ENCODE measurements around the gene VMO1. TPM values are rescaled to one million over a fixed set of nuclear protein-coding genes. Genes with fewer than 3 reads are reported as not detected.

Gene VMO1
- total RNA-seq, 1 donor from 2014 or later: 0.75 TPM

- FAIRE-seq: no peak
- no peaks in the 10 kb centered on the region for H3K36me3 ChIP-seq (ENCODE audit: insufficient read depth, low read length)
- no peaks in the 10 kb centered on the region for H3K36me3 Mint-ChIP-seq (ENCODE audit: low read depth, unreplicated experiment)
- no peak for DNase-seq (ENCODE audit: low read depth)
- H3K27ac Mint-ChIP-seq (ENCODE audit: unreplicated experiment): no peak overlapping the region
- H2AFZ ChIP-seq (ENCODE audit: low read depth, low read length): no peak overlapping the region
- H3K4me3 ChIP-seq (ENCODE audit: insufficient read depth, low read depth, low read length): no peak overlapping the region
- H3K9me3 ChIP-seq (ENCODE audit: insufficient read depth, low read depth, low read length): no peaks in the 10 kb centered on the region
- H3K27ac ChIP-seq (ENCODE audit: low read depth, low read length): no peak overlapping the region
- H3K4me1 Mint-ChIP-seq (ENCODE audit: low read depth, unreplicated experiment): no peaks in the 10 kb centered on the region
- H3K4me2 ChIP-seq (ENCODE audit: low read length): no peak overlapping the region
- H4K20me1 ChIP-seq (ENCODE audit: insufficient read depth, low read length): no peaks in the 10 kb centered on the region
- H3K4me3 Mint-ChIP-seq (ENCODE audit: unreplicated experiment): no peak overlapping the region
- TF ChIP-seq CTCF (IDR thresholded peaks at IDR 0.05; ENCODE audit: insufficient read depth, low read depth, low read length) (no peak), EZH2 (IDR thresholded peaks at IDR 0.05; ENCODE audit: insufficient read depth, low read length) (no peak)
- H3K79me2 ChIP-seq (ENCODE audit: insufficient read depth, low read length): no peaks in the 10 kb centered on the region
- no peaks in the 10 kb centered on the region for H3K4me1 ChIP-seq (ENCODE audit: insufficient read depth, low read length)
- H3K27me3 ChIP-seq (ENCODE audit: insufficient read depth, low read length): peaks cover 27% of the 10 kb centered on the region
- no peak overlapping the region for H3K9ac ChIP-seq (ENCODE audit: low read length)
- H3K27me3 Mint-ChIP-seq (ENCODE audit: low read depth, unreplicated experiment): peaks cover 36% of the 10 kb centered on the region
- H3K9me3 Mint-ChIP-seq (ENCODE audit: unreplicated experiment): no peaks in the 10 kb centered on the region
Observed at GRCh38 chr17:4751932-4752331, 34.2 kb downstream of the VMO1 start.

GRCh38 chr17:4750606-4751005 is 35.6 kb downstream of the VMO1 start:
- H3K4me2 ChIP-seq (ENCODE audit: low read length): no peak overlapping the region
- H4K20me1 ChIP-seq (ENCODE audit: insufficient read depth, low read length): no peaks in the 10 kb centered on the region
- Mint-ChIP-seq H3K27me3 (ENCODE audit: low read depth, unreplicated experiment) (peaks cover 46% of the 10 kb centered on the region), H3K9me3 (ENCODE audit: unreplicated experiment) (peaks cover 2% of the 10 kb centered on the region), H3K27ac (ENCODE audit: unreplicated experiment) (no peak overlapping the region), H3K4me1 (ENCODE audit: low read depth, unreplicated experiment) (no peaks in the 10 kb centered on the region), H3K4me3 (ENCODE audit: unreplicated experiment) (no peak overlapping the region), H3K36me3 (ENCODE audit: low read depth, unreplicated experiment) (no peaks in the 10 kb centered on the region)
- H3K36me3 ChIP-seq (ENCODE audit: insufficient read depth, low read length): no peaks in the 10 kb centered on the region
- H3K27ac ChIP-seq (ENCODE audit: low read depth, low read length): no peak overlapping the region
- no peak overlapping the region for H2AFZ ChIP-seq (ENCODE audit: low read depth, low read length)
- peaks cover 35% of the 10 kb centered on the region for H3K27me3 ChIP-seq (ENCODE audit: insufficient read depth, low read length)
- no peaks in the 10 kb centered on the region for H3K9me3 ChIP-seq (ENCODE audit: insufficient read depth, low read depth, low read length)
- FAIRE-seq (no peak), DNase-seq (ENCODE audit: low read depth) (no peak)
- H3K4me1 ChIP-seq (ENCODE audit: insufficient read depth, low read length): no peaks in the 10 kb centered on the region
- no peak for TF ChIP-seq CTCF (IDR thresholded peaks at IDR 0.05; ENCODE audit: insufficient read depth, low read depth, low read length)
- TF ChIP-seq EZH2 (IDR thresholded peaks at IDR 0.05; ENCODE audit: insufficient read depth, low read length): no peak
- H3K79me2 ChIP-seq (ENCODE audit: insufficient read depth, low read length): no peaks in the 10 kb centered on the region
- H3K4me3 ChIP-seq (ENCODE audit: insufficient read depth, low read depth, low read length): no peak overlapping the region
- no peak overlapping the region for H3K9ac ChIP-seq (ENCODE audit: low read length)

GRCh38 chr17:4748686-4749085 is 37.5 kb downstream of the VMO1 start:
- H3K36me3 ChIP-seq (ENCODE audit: insufficient read depth, low read length): no peaks in the 10 kb centered on the region
- no peak for DNase-seq (ENCODE audit: low read depth)
- Mint-ChIP-seq H3K4me3 (ENCODE audit: unreplicated experiment) (no peak overlapping the region), H3K27ac (ENCODE audit: unreplicated experiment) (no peak overlapping the region), H3K9me3 (ENCODE audit: unreplicated experiment) (peaks cover 2% of the 10 kb centered on the region), H3K4me1 (ENCODE audit: low read depth, unreplicated experiment) (no peaks in the 10 kb centered on the region), H3K36me3 (ENCODE audit: low read depth, unreplicated experiment) (no peaks in the 10 kb centered on the region), H3K27me3 (ENCODE audit: low read depth, unreplicated experiment) (peaks cover 50% of the 10 kb centered on the region)
- no peak overlapping the region for H3K4me2 ChIP-seq (ENCODE audit: low read length)
- no peak overlapping the region for H3K27ac ChIP-seq (ENCODE audit: low read depth, low read length)
- TF ChIP-seq EZH2 (IDR thresholded peaks at IDR 0.05; ENCODE audit: insufficient read depth, low read length) (no peak), CTCF (IDR thresholded peaks at IDR 0.05; ENCODE audit: insufficient read depth, low read depth, low read length) (no peak)
- H4K20me1 ChIP-seq (ENCODE audit: insufficient read depth, low read length): no peaks in the 10 kb centered on the region
- H3K27me3 ChIP-seq (ENCODE audit: insufficient read depth, low read length): peaks cover 39% of the 10 kb centered on the region
- H3K79me2 ChIP-seq (ENCODE audit: insufficient read depth, low read length): no peaks in the 10 kb centered on the region
- no peak overlapping the region for H3K4me3 ChIP-seq (ENCODE audit: insufficient read depth, low read depth, low read length)
- FAIRE-seq: no peak
- H3K4me1 ChIP-seq (ENCODE audit: insufficient read depth, low read length): no peaks in the 10 kb centered on the region
- no peak overlapping the region for H3K9ac ChIP-seq (ENCODE audit: low read length)
- H2AFZ ChIP-seq (ENCODE audit: low read depth, low read length): no peak overlapping the region
- H3K9me3 ChIP-seq (ENCODE audit: insufficient read depth, low read depth, low read length): no peaks in the 10 kb centered on the region
